HG03520 (cell line): Measurements from ENCODE around the gene DCAF11.
"Not testable (repeated sequence)": the region's sequence is repeated elsewhere in the genome, so short reads cannot be mapped to it uniquely, and the experiment has no call there.

Experiments
- ATAC-seq: cut with Tn5 transposase; IDR thresholded peaks from one replicate; pipeline ENCODE4 v1.9.1; 2021; ENCODE audit warnings: mild to moderate bottlenecking, moderate library complexity; ENCODE audit not compliant: unreplicated experiment

DCAF11 gene

DNA sequence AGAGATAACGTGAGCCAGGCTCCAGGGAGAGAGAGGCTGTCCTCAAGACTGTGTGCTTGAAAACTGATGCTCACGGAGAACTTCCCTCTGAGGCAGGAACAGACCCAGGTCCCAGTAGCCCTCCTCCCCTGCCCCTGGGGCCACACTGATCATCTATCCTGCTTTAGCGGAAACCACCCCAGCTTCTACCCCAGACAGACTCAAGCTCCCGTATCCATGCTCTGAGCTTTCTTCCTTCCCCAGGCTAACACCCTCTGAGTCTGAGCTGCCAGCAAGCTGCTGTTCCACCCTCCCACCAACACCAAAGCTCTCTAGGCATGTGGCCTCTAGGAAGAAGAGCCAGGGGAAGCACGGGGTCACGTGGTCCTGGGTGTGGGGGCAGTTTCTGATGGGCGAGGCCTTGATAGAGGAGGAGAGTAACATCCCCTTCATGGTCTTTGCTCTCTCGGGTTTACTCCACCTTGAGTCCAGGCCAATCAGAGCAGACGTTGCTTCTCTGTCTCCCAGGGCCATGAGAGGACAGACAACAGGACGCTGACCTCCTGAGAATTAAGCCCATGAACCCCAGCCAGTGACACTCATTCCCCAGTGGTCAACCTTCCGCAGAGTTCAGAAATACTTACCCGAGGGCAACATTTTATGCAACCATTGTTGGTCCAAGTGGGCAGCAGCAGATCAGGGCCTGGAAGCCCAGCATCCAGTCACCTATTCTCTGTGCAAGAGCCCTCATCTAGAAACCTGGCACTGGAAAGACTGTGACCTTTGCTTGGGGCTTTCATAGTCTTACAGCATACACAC is 19.1 kb upstream of the DCAF11 start:
- ATAC-seq = peak; percentile 68

DNA sequence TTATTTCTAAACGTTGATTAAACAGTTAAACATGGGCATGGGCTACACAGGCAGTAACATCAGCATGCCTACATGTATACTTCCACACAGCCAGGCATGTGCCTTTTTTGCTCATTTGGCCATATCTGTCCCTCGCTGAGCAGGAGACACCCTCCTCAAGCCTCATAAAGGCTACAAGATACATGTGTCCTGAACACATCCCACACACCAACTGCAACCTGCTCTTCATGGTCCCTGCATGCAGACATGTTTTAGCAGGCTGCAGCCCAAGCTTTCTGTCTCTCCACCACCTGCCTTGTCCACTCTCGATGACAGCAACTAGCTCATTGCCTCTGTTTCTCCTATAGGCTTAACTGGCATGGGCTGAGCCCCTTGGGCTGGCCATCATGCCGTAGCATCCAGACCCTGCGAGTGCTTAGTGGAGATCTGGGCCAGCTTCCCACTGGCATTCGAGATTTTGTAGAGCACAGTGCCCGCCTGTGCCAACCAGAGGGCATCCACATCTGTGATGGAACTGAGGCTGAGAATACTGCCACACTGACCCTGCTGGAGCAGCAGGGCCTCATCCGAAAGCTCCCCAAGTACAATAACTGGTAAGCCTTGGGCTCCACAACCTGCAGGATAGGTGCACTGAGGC is 17.9 kb upstream of the DCAF11 start:
- no peak for ATAC-seq

DNA sequence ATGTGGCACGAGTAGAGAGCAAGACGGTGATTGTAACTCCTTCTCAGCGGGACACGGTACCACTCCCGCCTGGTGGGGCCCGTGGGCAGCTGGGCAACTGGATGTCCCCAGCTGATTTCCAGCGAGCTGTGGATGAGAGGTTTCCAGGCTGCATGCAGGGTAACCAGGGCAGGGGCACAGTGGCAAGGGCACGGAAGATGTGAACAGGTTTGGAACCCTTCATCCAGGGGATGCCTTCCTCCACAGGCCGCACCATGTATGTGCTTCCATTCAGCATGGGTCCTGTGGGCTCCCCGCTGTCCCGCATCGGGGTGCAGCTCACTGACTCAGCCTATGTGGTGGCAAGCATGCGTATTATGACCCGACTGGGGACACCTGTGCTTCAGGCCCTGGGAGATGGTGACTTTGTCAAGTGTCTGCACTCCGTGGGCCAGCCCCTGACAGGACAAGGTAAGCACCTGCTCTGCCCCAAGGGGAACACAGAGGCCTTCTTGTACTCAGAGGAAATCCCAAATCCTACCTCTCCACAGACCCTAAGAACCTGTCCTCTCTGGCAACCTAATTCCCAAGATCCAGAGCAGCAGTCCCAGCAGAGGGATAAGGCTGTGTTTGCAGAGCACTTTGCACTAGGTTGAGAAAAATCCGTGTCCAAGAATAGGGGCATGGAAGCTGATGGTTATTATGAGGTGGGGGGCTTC is 16.2 kb upstream of the DCAF11 start:
- no peak for ATAC-seq

DNA sequence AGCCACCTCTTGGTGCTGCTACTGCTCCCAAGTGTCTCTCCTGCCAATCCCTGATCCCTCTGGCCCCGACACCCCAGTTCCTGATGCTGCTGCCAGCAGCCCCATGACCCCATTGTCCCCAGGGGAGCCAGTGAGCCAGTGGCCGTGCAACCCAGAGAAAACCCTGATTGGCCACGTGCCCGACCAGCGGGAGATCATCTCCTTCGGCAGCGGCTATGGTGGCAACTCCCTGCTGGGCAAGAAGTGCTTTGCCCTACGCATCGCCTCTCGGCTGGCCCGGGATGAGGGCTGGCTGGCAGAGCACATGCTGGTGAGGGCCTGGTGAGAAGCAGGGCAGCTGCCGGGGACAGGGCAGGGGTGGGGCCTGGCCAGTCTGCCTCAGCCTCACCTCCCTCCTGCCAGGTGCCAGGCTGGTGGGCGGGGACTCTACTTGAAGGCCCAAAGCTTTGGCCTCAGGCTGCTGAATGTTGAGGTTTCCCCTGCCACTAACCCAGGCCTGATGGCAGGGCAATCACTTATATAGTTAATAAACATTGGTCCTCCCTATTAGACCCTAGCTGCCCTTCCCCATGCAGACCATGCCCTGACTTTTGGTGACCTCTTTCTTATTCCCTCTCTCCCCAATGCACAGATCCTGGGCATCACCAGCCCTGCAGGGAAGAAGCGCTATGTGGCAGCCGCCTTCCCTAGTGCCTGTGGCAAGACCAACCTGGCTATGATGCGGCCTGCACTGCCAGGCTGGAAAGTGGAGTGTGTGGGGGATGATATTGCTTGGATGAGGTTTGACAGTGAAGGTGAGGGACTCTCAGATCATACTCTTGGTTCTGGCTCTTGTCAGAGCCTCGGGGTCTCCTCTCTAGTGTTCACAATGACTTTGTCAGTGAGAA is 15.4 kb upstream of the DCAF11 start:
- ATAC-seq = no peak

DNA sequence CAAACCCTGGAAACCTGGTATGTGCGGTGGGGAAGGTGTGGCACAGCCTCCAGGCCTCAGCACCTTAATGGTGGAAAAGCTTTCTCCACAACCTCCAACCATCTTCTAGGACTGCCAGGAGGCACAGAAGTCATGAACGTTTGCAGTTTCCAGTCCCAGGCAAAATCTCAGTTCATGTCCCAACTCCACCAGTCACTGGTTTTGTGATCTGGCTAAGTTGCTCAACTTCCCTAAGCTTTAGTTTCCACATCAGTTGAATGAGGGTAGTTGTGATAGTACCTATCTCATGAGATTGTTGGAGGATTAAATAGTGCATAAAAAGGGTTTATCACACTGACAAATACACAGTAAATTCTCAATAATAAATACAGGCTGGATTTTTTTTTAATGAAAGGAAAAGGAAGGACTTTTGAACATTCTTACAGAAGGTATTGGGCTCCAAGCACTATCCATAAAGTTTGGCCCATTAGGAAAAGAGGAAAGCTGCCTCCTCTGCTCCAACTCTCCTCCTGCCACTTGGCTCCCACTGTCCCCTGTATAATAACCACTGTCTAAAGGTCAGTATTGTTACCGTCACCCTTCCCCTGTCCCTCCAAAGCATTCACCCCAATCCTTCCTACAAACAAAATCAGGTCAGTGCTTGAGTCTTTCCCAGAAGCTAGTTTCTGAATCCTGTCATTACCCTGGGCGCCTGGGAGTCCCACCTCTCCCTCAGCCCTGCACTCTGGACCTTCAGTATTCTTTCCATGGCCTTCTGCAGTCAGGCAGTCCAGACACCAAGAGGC is 14.2 kb upstream of the DCAF11 start:
- no peak for ATAC-seq

DNA sequence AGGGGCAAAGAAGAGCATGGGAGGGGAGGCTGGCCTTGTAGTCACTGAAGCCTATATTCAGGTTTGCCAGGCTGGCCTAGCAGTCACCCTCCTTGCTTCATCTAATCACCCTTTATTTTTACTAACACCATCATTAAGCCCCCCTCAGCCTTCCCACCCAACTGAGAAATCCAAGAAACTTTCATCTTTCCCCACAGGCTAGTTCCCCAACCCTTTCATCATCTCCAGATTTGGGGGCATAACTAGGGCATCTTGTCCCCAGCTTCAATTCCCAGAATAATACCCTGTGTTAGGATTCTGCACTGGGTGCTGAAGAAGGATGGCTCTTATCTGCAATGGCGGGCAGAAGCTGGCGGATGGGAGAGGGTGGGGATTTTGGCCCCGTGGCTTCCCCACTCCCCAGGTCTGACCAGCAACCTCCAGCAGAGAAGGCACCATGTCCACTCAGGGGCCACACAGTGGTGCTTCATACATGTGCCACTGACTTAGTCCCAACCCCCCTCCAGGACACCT is 13.5 kb upstream of the DCAF11 start:
- ATAC-seq = no peak

DNA sequence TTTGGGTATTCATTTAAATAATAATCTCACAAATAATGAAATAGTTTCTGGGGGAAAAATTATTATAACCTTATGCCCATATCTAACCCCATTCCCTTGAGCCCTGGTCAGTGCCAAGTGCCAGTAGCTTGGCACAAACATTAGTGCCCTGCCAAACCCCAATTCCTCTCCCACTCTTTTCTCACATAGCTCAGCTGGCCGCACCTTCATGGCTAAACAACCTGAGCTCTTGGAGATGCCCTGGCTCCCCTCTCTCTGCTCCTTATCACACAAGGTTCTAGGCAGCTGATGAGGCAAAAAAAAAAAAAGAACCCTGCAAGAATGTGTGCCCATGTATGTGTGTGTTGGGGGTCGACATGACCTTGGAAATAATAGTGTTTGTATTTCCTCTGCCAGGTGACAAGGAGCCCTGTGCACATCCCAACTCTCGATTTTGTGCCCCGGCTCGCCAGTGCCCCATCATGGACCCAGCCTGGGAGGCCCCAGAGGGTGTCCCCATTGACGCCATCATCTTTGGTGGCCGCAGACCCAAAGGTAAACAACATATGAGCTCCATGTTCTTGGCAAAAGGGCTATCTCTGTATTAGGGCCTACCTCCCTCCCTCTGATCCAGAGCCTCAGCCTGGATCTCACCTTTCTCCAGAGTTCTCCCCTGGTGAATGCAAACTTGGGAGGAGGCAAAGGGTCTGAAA is 12.1 kb upstream of the DCAF11 start:
- ATAC-seq = no peak

DNA sequence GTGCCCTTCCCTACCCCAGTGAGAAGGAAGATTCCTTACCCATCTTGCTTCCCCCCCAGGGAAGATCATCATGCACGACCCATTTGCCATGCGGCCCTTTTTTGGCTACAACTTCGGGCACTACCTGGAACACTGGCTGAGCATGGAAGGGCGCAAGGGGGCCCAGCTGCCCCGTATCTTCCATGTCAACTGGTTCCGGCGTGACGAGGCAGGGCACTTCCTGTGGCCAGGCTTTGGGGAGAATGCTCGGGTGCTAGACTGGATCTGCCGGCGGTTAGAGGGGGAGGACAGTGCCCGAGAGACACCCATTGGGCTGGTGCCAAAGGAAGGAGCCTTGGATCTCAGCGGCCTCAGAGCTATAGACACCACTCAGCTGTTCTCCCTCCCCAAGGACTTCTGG is 11.1 kb upstream of the DCAF11 start:
- ATAC-seq = no peak

DNA sequence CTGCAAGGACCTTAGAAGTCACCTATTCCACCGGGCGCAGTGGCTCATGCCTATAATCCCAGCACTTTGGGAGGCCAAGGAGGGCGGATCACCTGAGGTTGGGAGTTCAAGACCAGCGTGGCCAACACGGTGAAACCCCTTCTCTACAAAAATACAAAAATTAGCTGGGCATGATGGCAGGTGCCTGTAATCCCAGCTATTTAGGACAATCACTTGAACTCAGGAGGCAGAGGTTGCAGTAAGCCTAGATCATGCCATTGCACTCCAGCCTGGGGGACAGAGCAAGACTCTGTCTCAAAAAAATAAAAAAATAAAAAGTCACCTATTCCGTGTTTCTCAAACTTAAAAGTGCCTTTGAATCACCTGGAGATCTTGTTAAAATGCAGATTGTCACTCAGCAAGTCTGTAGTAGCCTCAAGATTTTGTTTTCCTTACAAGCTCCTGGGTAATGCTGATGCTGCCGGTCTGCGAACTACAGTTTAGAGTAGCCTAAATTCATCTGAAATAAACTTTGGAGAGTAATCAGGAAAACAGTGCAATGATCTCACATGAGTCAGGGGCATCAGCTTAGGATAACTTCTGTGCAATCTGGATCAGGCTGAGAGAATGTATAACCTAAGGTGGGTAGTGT is 8.9 kb upstream of the DCAF11 start:
- not testable (repeated sequence) for ATAC-seq

DNA sequence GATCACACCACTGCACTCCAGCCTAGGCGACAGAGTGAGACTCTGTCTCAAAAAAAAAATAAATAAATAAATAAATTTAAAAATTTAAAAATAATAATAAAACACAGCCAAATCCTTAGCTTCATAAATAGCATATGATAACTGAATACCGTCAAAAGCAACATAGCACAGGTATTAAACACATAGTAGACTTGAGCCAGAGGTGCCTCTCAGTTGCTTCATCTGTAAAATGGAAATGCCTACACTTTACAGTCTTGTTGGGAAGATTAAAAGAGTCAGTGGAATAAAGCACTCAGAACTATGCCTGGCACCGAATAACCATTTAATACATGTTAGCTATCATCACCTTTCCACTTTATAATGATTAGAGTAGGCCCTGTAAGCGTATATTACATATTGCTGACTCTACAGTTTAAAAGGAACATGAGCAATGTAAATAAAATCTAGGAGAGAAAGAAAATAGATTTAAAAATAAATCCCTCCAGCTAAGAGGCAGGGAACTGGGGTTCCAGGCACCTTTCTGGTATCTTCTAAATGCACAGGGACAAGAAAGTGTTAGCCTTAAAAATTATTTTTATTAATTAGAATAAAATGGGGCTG is 7.8 kb upstream of the DCAF11 start:
- ATAC-seq = no peak

DNA sequence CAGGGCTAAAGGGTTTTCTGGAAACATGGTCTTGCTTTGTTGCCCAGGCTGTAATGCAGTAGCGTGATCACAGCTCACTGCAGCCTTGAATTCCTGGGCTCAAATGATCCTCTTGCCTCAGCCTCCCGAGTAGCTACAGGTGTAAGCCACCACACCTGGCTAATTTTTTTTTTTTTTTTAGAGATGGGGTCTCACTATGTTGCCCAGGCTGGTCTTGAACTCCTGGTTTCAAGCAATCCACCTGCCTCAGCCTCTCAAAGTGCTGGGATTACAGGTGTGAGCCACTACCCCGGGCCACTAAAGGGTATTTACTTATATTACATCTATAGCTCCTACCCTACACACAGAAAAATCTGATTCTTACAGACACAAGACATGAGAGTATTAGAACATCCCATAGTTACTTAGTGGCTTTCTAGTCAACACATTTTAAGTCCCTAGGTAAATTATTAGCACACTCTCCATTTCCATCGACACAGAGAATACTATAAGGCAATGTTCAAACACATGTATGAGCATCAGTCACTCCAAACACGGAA is 6.2 kb upstream of the DCAF11 start:
- ATAC-seq = no peak

DNA sequence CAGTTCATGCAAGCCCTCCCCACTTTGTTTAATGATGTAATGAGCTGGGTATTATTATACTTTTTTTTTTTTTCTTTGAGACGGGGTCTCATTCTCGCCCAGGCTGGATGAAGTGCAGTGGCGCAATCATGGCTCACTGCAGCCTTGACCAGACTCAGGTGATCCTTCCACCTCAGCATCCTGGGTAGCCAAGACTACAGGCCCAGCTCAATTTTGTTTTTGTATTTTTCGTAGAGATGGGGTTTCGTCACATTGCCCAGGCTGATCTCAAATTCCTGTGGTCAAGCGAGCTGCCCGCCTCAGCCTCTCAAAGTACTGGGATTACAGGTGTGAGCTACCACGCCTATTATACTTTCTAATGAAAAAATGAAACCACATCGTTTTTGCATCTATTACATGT is 4.5 kb upstream of the DCAF11 start:
- no peak for ATAC-seq

DNA sequence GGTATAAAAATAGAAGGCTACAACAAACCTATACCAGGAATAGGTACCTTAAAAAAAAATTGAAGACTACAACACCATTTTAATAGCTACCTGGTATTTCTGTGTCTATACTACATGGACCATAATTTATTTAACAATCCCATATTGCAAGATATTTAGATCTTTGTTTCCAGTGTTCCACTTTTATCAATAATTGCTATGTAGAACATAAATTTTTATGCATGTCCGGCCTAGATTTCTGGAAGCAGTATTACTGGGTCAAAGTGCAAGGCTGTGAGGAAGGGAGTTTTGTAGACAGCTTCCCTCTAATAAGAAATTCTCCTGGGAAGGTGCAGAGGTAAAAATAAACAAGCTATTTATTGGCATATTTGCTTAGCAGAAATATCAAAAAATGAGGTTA is 4.1 kb upstream of the DCAF11 start:
- no peak for ATAC-seq

DNA sequence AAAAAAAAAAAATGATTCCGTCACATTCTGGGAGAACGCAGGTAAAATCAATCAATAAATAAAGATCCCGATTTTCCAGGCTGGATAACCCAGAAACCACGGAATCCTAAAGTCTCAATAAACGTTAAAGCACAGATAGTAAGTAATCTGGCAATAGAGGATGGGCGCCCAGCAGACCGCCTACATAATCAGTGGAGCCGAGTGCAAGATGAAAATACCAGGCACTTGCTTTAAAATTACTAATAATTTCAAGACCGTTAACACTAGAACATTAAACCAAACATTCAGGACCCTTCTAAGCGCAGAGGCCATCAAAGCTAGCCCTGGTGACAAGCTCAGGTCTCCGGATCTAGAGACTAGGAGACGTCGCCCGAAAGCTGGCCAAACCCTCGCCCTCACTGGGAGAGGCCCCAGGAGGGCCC is 1.2 kb upstream of the DCAF11 start:
- ATAC-seq = no peak

DNA sequence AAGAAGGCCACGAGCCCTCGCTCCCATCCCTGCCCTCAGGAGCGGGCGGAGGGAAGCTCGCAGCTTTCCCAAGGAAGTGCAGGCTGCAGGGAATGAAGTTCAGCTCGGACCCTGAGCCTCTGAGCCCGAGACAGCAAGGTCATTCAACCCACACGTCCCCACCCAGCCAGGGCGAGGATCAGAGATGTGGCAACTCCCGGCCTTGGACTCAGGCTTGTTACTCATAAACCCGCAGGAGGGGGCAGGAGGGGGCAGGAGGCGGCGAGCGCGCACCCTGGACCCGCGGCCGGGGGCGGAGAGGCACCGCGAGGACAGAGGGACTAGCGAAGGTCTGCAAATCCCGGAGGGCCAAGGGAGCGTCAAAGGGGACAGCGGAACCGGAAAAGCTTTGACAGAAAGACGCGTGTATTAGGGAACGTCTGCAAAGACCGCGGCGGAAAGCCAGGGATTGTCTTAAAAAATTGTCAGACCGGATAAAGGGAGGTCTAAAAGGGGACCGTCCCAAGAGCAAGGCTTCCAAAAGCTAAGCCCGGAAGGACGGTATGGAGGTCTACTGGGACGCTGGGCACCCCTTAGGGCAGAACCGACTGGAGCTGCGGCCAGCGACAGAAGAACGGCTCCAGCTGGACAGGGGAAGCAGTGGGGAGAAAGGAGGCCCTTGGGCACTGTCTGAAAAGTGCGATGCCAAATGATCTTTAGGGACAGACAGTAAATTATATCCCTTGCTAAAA is 611 bp upstream of the DCAF11 start:
- peak; percentile 18 for ATAC-seq

DNA sequence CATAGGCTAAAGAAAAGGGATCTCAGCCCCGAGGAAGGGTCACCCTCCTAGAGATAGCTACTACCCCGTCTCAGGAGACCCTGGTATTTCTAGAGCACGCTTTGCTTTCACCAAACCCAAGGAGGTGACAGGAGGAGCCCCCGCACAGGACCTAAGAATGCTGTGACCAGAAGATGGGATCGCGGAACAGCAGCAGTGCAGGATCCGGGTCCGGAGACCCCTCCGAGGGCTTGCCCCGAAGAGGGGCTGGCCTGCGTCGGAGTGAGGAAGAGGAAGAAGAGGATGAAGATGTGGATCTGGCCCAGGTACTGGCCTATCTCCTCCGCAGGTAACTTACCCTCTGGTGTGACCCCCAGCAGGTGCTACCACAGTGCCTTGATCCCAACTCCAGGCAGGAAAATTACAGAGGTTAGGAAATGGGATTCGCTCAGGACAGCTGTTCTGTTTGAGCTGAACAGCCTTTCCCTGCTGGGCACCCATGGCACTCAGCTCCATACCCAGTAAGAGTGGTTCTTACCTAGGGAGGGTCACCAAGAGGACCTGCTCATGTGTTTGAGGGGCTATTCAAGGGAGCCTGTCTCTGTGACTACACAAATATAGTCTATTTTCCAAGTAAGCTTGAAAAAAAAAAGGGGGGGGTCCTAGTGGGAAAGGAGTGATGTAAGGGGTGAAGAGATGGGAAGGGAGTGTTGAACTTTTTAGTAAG is 998 bp downstream of the DCAF11 start:
- no peak for ATAC-seq
